ENCODE data around the gene NEK1. TPM values are rescaled to one million over a fixed set of nuclear protein-coding genes. Genes with fewer than 3 reads are reported as not detected.

The NEK1 gene
- total and polyA plus RNA-seq, 2 of the 13 experiments (the other 11 are each of a cell fraction or from before 2014, with no cell fraction given): 2.9 to 5.4 TPM

DNA sequence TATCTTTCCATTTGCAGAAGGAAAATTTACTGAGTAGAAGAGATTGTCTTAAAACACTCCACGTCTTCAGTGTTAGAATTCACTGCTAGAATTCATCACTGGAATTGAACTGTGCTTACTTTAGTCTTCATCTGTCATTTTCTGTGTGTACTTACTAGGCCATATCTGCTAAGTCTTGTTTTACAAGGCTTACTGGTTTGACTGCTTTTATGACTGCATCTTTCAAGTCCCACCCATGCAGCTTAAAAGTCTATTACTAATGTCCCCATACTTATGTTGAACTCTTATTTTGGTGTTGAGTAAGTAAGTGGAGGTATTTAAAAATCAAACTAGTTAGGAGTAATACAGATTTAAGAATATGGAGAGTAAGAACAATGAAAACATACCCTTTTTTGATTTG is 22.6 kb upstream of the NEK1 start:
- Histone ChIP-seq H3K27ac (ENCODE audit: extremely low read length, insufficient read depth, low read length) (no peak overlapping the region), H3K79me2 (ENCODE audit: insufficient read depth, low read length) (peaks cover 3% of the 10 kb centered on the region), H3K4me3 (replicated peaks in 1 of 3; ENCODE audit: insufficient read depth in 1 of 3, low read depth in 2 of 3, low read length in 3 of 3) (no peak overlapping the region), H4K20me1 (ENCODE audit: insufficient read depth, low read length) (no peaks in the 10 kb centered on the region), H3K9ac (ENCODE audit: insufficient read depth, low read depth, low read length) (no peak overlapping the region), H3K27me3 (ENCODE audit: control insufficient read depth in 1 of 2, insufficient read depth in 2 of 2, low read length in 2 of 2) (no peaks in the 10 kb centered on the region), H3K4me2 (ENCODE audit: low read depth, low read length) (no peak overlapping the region), H2AFZ (ENCODE audit: low read length) (no peak overlapping the region), H3K36me3 (replicated peaks in 1 of 2; ENCODE audit: control insufficient read depth in 1 of 2, insufficient read depth in 2 of 2, low read length in 2 of 2) (peaks cover 2 to 9% of the 10 kb centered on the region in 2 experiments; a peak in 4 of 5 replicates), H3K9me3 (ENCODE audit: low read length) (no peaks in the 10 kb centered on the region), H3K4me1 (ENCODE audit: insufficient read depth, low read length) (no peaks in the 10 kb centered on the region)
- in situ Hi-C loops (cut with HindIII; ENCODE audit: extremely low pct_ligation_motif_present, low pct_unique_long_range_greater_than_20kb) (no loop called here), intact Hi-C loops (cut with micrococcal nuclease; ENCODE audit: unreplicated experiment) (no loop called here)
- ATAC-seq (no peak), FAIRE-seq (no peak), DNase-seq (ENCODE audit: low spot score) (no peak)
- BruUV-seq (replicated peaks): no TSS peak
- CTCF ChIA-PET (ENCODE audit: low intra/inter-chr PET ratio, low total read pairs): no interaction called here
- 90% methylated on average over 1 of the region's 1 CpG for WGBS (ENCODE audit: low lambda C conversion rate)
- POLR2A ChIA-PET: no interaction called here
- TF ChIP-seq HOXA3 (CRISPR knock-in tag; IDR thresholded peaks at IDR 0.05) (no peak), ZNF354B (CRISPR knock-in tag; IDR thresholded peaks at IDR 0.05) (no peak), MTA1 (CRISPR knock-in tag; IDR thresholded peaks at IDR 0.05; ENCODE audit: borderline replicate concordance) (no peak)
- TF ChIP-seq, protein P1, sequence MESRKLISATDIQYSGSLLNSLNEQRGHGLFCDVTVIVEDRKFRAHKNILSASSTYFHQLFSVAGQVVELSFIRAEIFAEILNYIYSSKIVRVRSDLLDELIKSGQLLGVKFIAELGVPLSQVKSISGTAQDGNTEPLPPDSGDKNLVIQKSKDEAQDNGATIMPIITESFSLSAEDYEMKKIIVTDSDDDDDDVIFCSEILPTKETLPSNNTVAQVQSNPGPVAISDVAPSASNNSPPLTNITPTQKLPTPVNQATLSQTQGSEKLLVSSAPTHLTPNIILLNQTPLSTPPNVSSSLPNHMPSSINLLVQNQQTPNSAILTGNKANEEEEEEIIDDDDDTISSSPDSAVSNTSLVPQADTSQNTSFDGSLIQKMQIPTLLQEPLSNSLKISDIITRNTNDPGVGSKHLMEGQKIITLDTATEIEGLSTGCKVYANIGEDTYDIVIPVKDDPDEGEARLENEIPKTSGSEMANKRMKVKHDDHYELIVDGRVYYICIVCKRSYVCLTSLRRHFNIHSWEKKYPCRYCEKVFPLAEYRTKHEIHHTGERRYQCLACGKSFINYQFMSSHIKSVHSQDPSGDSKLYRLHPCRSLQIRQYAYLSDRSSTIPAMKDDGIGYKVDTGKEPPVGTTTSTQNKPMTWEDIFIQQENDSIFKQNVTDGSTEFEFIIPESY (CRISPR knock-in tag; IDR thresholded peaks at IDR 0.05): no peak

DNA sequence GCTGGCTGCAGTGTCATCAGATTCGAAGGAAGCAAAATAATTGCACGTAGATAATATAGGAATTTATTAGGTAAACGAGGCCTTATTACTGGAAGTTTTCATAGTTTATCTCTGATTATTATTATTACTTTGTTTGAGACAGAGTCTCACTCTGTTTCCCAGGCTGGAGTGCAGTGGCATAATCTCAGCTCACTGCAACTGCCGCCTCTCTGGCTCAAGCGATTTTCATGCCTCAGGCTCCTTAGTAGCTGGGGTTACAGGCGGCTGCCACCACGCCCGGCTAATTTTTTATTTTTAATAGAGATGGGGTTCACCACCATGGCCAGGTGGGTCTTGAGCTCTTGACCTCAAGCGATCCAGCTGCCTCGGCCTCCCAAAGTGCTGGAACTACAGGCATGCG is 20.5 kb upstream of the NEK1 start:
- WGBS (ENCODE audit: low lambda C conversion rate): 98% methylated on average over 11 of the region's 11 CpGs
- Histone ChIP-seq H3K79me2 (ENCODE audit: insufficient read depth, low read length) (peaks cover 12% of the 10 kb centered on the region), H3K36me3 (replicated peaks in 1 of 2; ENCODE audit: control insufficient read depth in 1 of 2, insufficient read depth in 2 of 2, low read length in 2 of 2) (peaks cover 0 to 4% of the 10 kb centered on the region in 2 experiments; a peak in 1 of 5 replicates), H4K20me1 (ENCODE audit: insufficient read depth, low read length) (no peaks in the 10 kb centered on the region), H3K9me3 (ENCODE audit: low read length) (no peaks in the 10 kb centered on the region), H3K27ac (ENCODE audit: extremely low read length, insufficient read depth, low read length) (no peak overlapping the region), H3K4me1 (ENCODE audit: insufficient read depth, low read length) (no peaks in the 10 kb centered on the region; the same call in 1 of the 2 replicates), H2AFZ (ENCODE audit: low read length) (no peak overlapping the region), H3K4me3 (replicated peaks in 1 of 3; ENCODE audit: insufficient read depth in 1 of 3, low read depth in 2 of 3, low read length in 3 of 3) (no peak overlapping the region), H3K4me2 (ENCODE audit: low read depth, low read length) (no peak overlapping the region), H3K9ac (ENCODE audit: insufficient read depth, low read depth, low read length) (no peak overlapping the region), H3K27me3 (ENCODE audit: control insufficient read depth in 1 of 2, insufficient read depth in 2 of 2, low read length in 2 of 2) (no peaks in the 10 kb centered on the region)
- DNase-seq (ENCODE audit: low spot score) (no peak), ATAC-seq (no peak), FAIRE-seq (no peak)
- TF ChIP-seq, protein P2, sequence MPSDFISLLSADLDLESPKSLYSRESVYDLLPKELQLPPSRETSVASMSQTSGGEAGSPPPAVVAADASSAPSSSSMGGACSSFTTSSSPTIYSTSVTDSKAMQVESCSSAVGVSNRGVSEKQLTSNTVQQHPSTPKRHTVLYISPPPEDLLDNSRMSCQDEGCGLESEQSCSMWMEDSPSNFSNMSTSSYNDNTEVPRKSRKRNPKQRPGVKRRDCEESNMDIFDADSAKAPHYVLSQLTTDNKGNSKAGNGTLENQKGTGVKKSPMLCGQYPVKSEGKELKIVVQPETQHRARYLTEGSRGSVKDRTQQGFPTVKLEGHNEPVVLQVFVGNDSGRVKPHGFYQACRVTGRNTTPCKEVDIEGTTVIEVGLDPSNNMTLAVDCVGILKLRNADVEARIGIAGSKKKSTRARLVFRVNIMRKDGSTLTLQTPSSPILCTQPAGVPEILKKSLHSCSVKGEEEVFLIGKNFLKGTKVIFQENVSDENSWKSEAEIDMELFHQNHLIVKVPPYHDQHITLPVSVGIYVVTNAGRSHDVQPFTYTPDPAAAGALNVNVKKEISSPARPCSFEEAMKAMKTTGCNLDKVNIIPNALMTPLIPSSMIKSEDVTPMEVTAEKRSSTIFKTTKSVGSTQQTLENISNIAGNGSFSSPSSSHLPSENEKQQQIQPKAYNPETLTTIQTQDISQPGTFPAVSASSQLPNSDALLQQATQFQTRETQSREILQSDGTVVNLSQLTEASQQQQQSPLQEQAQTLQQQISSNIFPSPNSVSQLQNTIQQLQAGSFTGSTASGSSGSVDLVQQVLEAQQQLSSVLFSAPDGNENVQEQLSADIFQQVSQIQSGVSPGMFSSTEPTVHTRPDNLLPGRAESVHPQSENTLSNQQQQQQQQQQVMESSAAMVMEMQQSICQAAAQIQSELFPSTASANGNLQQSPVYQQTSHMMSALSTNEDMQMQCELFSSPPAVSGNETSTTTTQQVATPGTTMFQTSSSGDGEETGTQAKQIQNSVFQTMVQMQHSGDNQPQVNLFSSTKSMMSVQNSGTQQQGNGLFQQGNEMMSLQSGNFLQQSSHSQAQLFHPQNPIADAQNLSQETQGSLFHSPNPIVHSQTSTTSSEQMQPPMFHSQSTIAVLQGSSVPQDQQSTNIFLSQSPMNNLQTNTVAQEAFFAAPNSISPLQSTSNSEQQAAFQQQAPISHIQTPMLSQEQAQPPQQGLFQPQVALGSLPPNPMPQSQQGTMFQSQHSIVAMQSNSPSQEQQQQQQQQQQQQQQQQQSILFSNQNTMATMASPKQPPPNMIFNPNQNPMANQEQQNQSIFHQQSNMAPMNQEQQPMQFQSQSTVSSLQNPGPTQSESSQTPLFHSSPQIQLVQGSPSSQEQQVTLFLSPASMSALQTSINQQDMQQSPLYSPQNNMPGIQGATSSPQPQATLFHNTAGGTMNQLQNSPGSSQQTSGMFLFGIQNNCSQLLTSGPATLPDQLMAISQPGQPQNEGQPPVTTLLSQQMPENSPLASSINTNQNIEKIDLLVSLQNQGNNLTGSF (CRISPR knock-in tag; IDR thresholded peaks at IDR 0.05): no peak
- TF ChIP-seq, protein P3, sequence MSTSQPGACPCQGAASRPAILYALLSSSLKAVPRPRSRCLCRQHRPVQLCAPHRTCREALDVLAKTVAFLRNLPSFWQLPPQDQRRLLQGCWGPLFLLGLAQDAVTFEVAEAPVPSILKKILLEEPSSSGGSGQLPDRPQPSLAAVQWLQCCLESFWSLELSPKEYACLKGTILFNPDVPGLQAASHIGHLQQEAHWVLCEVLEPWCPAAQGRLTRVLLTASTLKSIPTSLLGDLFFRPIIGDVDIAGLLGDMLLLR (CRISPR knock-in tag; IDR thresholded peaks at IDR 0.05): no peak
- TF ChIP-seq ZBTB38 (CRISPR knock-in tag; IDR thresholded peaks at IDR 0.05) (no peak), PPARG (CRISPR knock-in tag; conservative IDR thresholded peaks at IDR 0.05) (no peak)
- BruUV-seq (replicated peaks): no TSS peak
- intact Hi-C loops (cut with micrococcal nuclease; ENCODE audit: unreplicated experiment) (no loop called here), in situ Hi-C loops (cut with HindIII; ENCODE audit: extremely low pct_ligation_motif_present, low pct_unique_long_range_greater_than_20kb) (no loop called here)
- POLR2A ChIA-PET: no interaction called here
- CTCF ChIA-PET (ENCODE audit: low intra/inter-chr PET ratio, low total read pairs): no interaction called here

Data from HepG2 (cell line).